ENCODE data around the gene EVPL. TPM values are rescaled to one million over a fixed set of nuclear protein-coding genes. Genes with fewer than 3 reads are reported as not detected.
A peak's percentile ranks its signal among the peaks of the same experiment; 100 is the strongest.
"Not testable (repeated sequence)": the region's sequence is repeated elsewhere in the genome, so short reads cannot be mapped to it uniquely, and the experiment has no call there.

EVPL gene
- total RNA-seq, 2 donors from 2014 or later = 18.8 to 31.1 TPM

- no peaks in the 10 kb centered on the region for H3K9me3 ChIP-seq
- no peak overlapping the region for H3K4me3 ChIP-seq
- H3K27ac ChIP-seq = no peak overlapping the region
- peak overlapping the region in 1 of 2 donors; percentile 53 for H3K9ac ChIP-seq (ENCODE audit: low read depth in 2 of 2, low read length in 2 of 2)
- no peak for TF ChIP-seq CTCF (IDR thresholded peaks at IDR 0.05)
- intact Hi-C loops (cut with DNase I) = no loop called here
- H3K36me3 ChIP-seq = peaks cover 31% of the 10 kb centered on the region
- DNase-seq = no peak
- H3K4me1 ChIP-seq = peaks cover 4% of the 10 kb centered on the region
- H3K27me3 ChIP-seq = no peaks in the 10 kb centered on the region
Measured at GRCh38 chr17:76049836-76050537, 22.9 kb upstream of the EVPL start.

GRCh38 chr17:76049239-76049638, 22.1 kb upstream of the EVPL start:
- H3K27ac ChIP-seq = no peak overlapping the region
- H3K4me1 ChIP-seq = peaks cover 4% of the 10 kb centered on the region
- no peak for TF ChIP-seq CTCF (IDR thresholded peaks at IDR 0.05)
- H3K4me3 ChIP-seq = no peak overlapping the region
- no peaks in the 10 kb centered on the region for H3K9me3 ChIP-seq
- H3K36me3 ChIP-seq = peaks cover 37% of the 10 kb centered on the region
- no peaks in the 10 kb centered on the region for H3K27me3 ChIP-seq
- H3K9ac ChIP-seq (ENCODE audit: low read depth in 2 of 2, low read length in 2 of 2) = no peak overlapping the region
- intact Hi-C loops (cut with DNase I) = no loop called here
- no peak for DNase-seq

GRCh38 chr17:76048711-76049110, 21.6 kb upstream of the EVPL start:
- Histone ChIP-seq H3K27ac (no peak overlapping the region), H3K27me3 (no peaks in the 10 kb centered on the region), H3K9me3 (no peaks in the 10 kb centered on the region), H3K4me3 (no peak overlapping the region), H3K4me1 (peaks cover 4% of the 10 kb centered on the region), H3K9ac (ENCODE audit: low read depth in 2 of 2, low read length in 2 of 2) (no peak overlapping the region), H3K36me3 (peaks cover 42% of the 10 kb centered on the region)
- intact Hi-C loops (cut with DNase I) = no loop called here
- no peak for DNase-seq
- TF ChIP-seq CTCF (IDR thresholded peaks at IDR 0.05) = no peak

- Histone ChIP-seq H3K4me3 (no peak overlapping the region), H3K4me1 (peaks cover 4% of the 10 kb centered on the region), H3K27me3 (no peaks in the 10 kb centered on the region), H3K9ac (ENCODE audit: low read depth in 2 of 2, low read length in 2 of 2) (no peak overlapping the region), H3K9me3 (no peaks in the 10 kb centered on the region), H3K36me3 (peaks cover 44% of the 10 kb centered on the region), H3K27ac (no peak overlapping the region)
- DNase-seq = no peak
- intact Hi-C loops (cut with DNase I) = no loop called here
- TF ChIP-seq CTCF (IDR thresholded peaks at IDR 0.05) = no peak
Measured at GRCh38 chr17:76048025-76048605, 21.0 kb upstream of the EVPL start.

- no peaks in the 10 kb centered on the region for H3K4me1 ChIP-seq
- no peak for DNase-seq
Measured at GRCh38 chr17:76046064-76046463, 19.0 kb upstream of the EVPL start.

GRCh38 chr17:76044475-76045007, 17.4 kb upstream of the EVPL start:
- H3K9ac ChIP-seq (ENCODE audit: low read depth in 2 of 2, low read length in 2 of 2); DNase-seq; intact Hi-C loops (cut with DNase I); H3K4me1 ChIP-seq; H3K27me3 ChIP-seq; H3K4me3 ChIP-seq; H3K27ac ChIP-seq; H3K9me3 ChIP-seq: not testable (repeated sequence)
- peaks cover 45% of the 10 kb centered on the region for H3K36me3 ChIP-seq

More at GRCh38 chr17:76046064-76046463, 19.0 kb upstream of the EVPL start:
- no peak overlapping the region for H3K27ac ChIP-seq
- TF ChIP-seq CTCF (IDR thresholded peaks at IDR 0.05) = no peak
- no peak overlapping the region for H3K9ac ChIP-seq (ENCODE audit: low read depth in 2 of 2, low read length in 2 of 2)
- intact Hi-C loops (cut with DNase I) = no loop called here
- H3K4me3 ChIP-seq = no peak overlapping the region
- H3K27me3 ChIP-seq = no peaks in the 10 kb centered on the region
- H3K9me3 ChIP-seq = no peaks in the 10 kb centered on the region
- H3K36me3 ChIP-seq = peaks cover 53% of the 10 kb centered on the region

- H3K4me1 ChIP-seq; H3K9ac ChIP-seq (ENCODE audit: low read depth in 2 of 2, low read length in 2 of 2); H3K9me3 ChIP-seq; H3K27me3 ChIP-seq; intact Hi-C loops (cut with DNase I); H3K27ac ChIP-seq; H3K4me3 ChIP-seq; DNase-seq: not testable (repeated sequence)
- H3K36me3 ChIP-seq = peaks cover 35% of the 10 kb centered on the region
Measured at GRCh38 chr17:76042868-76043267, 15.8 kb upstream of the EVPL start.
